Lung (tissue), 12 donors: ENCODE measurements around the gene GNS. TPM values are rescaled to one million over a fixed set of nuclear protein-coding genes. Genes with fewer than 3 reads are reported as not detected.

Source experiments
- ATAC-seq: fragments of 200-7000 bp; cut with Tn5 transposase; one replicate; pipeline ENCODE4 v1.9.1; 2020; ENCODE audit warnings: moderate number of reproducible peaks; ENCODE audit not compliant: insufficient read depth, low FRiP score
- DNase-seq, 3 donors: peaks; one replicate each; pipeline ENCODE4 v3.0.0-alpha.2; 2013 to 2017
- H3K27ac ChIP-seq, 2 donors: one replicate each; pipeline ENCODE4 v1.5.1; 2013; ENCODE audit warnings: mild to moderate bottlenecking in 2 of 2, moderate library complexity in 2 of 2, control low read depth in 1 of 2, inconsistent platforms in 1 of 2, low read depth in 1 of 2, low read length in 1 of 2
- H3K27me3 ChIP-seq, 3 donors: one replicate each; pipeline ENCODE4 v1.5.1; 2013; ENCODE audit warnings: low read length in 2 of 3; ENCODE audit not compliant: control insufficient read depth in 3 of 3, insufficient read depth in 3 of 3
- H3K36me3 ChIP-seq, 4 donors: one replicate each; pipeline ENCODE4 v1.5.1; 2013; ENCODE audit warnings: low read length in 4 of 4, mild to moderate bottlenecking in 1 of 4, moderate library complexity in 1 of 4; ENCODE audit not compliant: control insufficient read depth in 4 of 4, insufficient read depth in 4 of 4
- H3K4me1 ChIP-seq, 5 donors: one replicate each; pipeline ENCODE4 v1.5.1; 2013; ENCODE audit warnings: low read length in 5 of 5, mild to moderate bottlenecking in 2 of 5, moderate library complexity in 1 of 5; ENCODE audit not compliant: control insufficient read depth in 5 of 5, insufficient read depth in 5 of 5
- H3K4me3 ChIP-seq: one replicate; pipeline ENCODE4 v1.5.1; 2013; ENCODE audit warnings: mild to moderate bottlenecking, control low read depth, moderate library complexity
- H3K9ac ChIP-seq, 2 donors: one replicate each; pipeline ENCODE4 v1.5.1; 2013; ENCODE audit warnings: low read length in 2 of 2, control low read depth in 1 of 2; ENCODE audit not compliant: insufficient read depth in 1 of 2
- H3K9me3 ChIP-seq, 4 donors: one replicate each; pipeline ENCODE4 v1.5.1; 2013; ENCODE audit warnings: low read length in 3 of 4, mild to moderate bottlenecking in 1 of 4, moderate library complexity in 1 of 4; ENCODE audit not compliant: control insufficient read depth in 4 of 4, insufficient read depth in 3 of 4
- WGBS, 2 donors: extraction: QIAGEN DNeasy Blood & Tissue Kit; methylation state at CpG; one replicate each; pipeline ENCODE4 v1.1.7; 2013; 5-methylcytosine and 5-hydroxymethylcytosine counted together
- polyA plus RNA-seq, 2 donors: library from polyadenylated mRNA; stranded (reverse); fragments of 200-250 nt; gene quantifications; one replicate each; pipeline ENCODE4 v1.2.1, GENCODE V29; 2013
- total RNA-seq, 2 donors: library from RNA; depleted of rRNA in 1 of 2; stranded (reverse); fragments of >200 nt in 1 of 2; gene quantifications; one replicate each; pipeline ENCODE4 v1.2.1, GENCODE V29; 2014 to 2021
- TF ChIP-seq, protein P1 (sequence below): IDR thresholded peaks from 2 replicates; pipeline ENCODE4 v1.5.1; 2012; ENCODE audit warnings: mild to moderate bottlenecking; ENCODE audit errors: control extremely low read depth, extremely low read depth
- donor health status: control.
- donor health status: control.
- donor health status: Bipolar disorder and iron deficiency.
- donor health status: healthy.
- donor health status: DM: yes; HTN: yes; CAD: no.

Gene GNS
- total and polyA plus RNA-seq, 4 donors, result 27.6 to 149 (median 139) TPM

DNA sequence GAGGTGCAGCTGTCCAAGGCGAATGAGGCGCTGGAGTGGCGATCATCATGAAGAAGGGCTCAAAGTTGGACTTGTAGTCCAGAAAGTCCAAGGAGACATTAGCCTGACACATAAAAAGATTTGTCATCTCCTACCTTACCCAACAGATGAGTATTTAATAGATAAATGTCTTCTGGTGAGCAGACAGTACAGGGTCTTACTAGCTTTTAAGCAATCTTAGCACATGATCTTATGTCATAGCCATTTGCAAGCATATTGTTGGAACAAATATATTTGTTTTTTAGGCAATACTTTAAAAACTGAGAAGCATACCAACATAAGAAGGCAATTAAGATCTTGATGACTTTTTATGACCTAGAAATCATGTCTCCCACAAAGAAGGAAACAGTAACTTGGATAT is 16.0 kb downstream of the GNS start:
- 98 to 100% methylated on average over 3 of the region's 3 CpGs for WGBS, 2 donors
- Histone ChIP-seq H3K36me3 (peaks cover 20 to 44% (median 41%) of the 10 kb centered on the region in 4 donors), H3K27me3 (no peaks in the 10 kb centered on the region), H3K27ac (no peak overlapping the region), H3K9ac (no peak overlapping the region), H3K9me3 (no peaks in the 10 kb centered on the region), H3K4me3 (no peak overlapping the region), H3K4me1 (peaks cover 0 to 4% (median 0%) of the 10 kb centered on the region in 5 donors)
- no peak for ATAC-seq
- TF ChIP-seq, protein P1, sequence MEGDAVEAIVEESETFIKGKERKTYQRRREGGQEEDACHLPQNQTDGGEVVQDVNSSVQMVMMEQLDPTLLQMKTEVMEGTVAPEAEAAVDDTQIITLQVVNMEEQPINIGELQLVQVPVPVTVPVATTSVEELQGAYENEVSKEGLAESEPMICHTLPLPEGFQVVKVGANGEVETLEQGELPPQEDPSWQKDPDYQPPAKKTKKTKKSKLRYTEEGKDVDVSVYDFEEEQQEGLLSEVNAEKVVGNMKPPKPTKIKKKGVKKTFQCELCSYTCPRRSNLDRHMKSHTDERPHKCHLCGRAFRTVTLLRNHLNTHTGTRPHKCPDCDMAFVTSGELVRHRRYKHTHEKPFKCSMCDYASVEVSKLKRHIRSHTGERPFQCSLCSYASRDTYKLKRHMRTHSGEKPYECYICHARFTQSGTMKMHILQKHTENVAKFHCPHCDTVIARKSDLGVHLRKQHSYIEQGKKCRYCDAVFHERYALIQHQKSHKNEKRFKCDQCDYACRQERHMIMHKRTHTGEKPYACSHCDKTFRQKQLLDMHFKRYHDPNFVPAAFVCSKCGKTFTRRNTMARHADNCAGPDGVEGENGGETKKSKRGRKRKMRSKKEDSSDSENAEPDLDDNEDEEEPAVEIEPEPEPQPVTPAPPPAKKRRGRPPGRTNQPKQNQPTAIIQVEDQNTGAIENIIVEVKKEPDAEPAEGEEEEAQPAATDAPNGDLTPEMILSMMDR, result no peak
- no peak for DNase-seq

DNA sequence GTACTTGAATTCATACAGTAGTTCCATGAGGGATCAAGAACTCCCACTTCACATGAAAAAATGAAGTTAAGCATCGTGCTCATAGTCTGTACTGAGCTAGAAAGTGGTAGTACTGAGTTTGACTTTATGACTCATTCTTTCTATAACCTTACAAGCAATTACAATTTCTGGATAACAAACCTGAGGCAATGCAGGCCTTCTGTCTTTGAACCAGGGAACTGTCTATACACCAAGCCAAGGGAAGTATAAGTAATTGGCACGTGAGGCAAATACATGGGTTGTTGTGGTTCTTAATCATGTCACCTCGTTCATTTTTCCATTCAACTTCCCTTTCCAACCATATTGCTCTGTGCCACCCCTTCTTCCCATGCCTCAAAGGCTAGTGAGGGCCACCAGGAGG is 16.8 kb downstream of the GNS start:
- peak; percentile 11 for ATAC-seq
- Histone ChIP-seq H3K4me3 (no peak overlapping the region), H3K27me3 (no peaks in the 10 kb centered on the region), H3K9me3 (no peaks in the 10 kb centered on the region), H3K27ac (no peak overlapping the region), H3K4me1 (peaks cover 0 to 2% (median 0%) of the 10 kb centered on the region in 5 donors), H3K36me3 (peaks cover 24 to 43% (median 41%) of the 10 kb centered on the region in 4 donors), H3K9ac (no peak overlapping the region)
- TF ChIP-seq, protein P1, result no peak
- 73 to 76% methylated on average over 3 of the region's 3 CpGs for WGBS, 2 donors
- no peak for DNase-seq

DNA sequence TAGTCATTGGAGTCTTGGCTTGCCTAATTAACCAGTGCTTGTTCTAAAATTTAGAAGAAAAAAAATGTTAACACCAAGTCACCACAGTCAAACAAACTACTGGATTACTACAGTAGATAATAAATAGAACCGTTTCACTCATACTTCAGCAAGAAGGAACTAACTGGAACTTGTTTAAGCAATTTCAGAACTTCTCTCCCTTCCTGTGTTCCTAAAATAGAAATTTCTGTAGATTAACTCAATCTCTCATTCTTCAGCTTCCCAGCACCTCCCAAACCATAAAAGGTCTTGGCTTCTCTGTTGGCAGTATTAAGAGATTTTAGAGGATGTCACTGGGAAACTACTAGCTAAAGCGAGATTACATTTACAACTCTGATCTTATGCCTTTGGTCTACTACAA is 18.6 kb downstream of the GNS start:
- no peak for ATAC-seq
- no peaks in the 10 kb centered on the region for H3K4me1 ChIP-seq

More for the DNA sequence above, 18.6 kb downstream of the GNS start:
- H3K36me3 ChIP-seq, result peaks cover 33 to 53% (median 49%) of the 10 kb centered on the region in 4 donors
- no peak overlapping the region for H3K27ac ChIP-seq
- no peaks in the 10 kb centered on the region for H3K27me3 ChIP-seq
- no peak overlapping the region for H3K9ac ChIP-seq
- WGBS, 2 donors, result 31 to 62% methylated on average over 2 of the region's 2 CpGs
- no peak for DNase-seq
- TF ChIP-seq, protein P1, result no peak
- no peak overlapping the region for H3K4me3 ChIP-seq
- H3K9me3 ChIP-seq, result no peaks in the 10 kb centered on the region
